ENCODE results near the gene SLC7A11.

GRCh38 chr4:138249132-138249531 is 7.0 kb upstream of the SLC7A11 start:
- TF ChIP-seq, protein P1, sequence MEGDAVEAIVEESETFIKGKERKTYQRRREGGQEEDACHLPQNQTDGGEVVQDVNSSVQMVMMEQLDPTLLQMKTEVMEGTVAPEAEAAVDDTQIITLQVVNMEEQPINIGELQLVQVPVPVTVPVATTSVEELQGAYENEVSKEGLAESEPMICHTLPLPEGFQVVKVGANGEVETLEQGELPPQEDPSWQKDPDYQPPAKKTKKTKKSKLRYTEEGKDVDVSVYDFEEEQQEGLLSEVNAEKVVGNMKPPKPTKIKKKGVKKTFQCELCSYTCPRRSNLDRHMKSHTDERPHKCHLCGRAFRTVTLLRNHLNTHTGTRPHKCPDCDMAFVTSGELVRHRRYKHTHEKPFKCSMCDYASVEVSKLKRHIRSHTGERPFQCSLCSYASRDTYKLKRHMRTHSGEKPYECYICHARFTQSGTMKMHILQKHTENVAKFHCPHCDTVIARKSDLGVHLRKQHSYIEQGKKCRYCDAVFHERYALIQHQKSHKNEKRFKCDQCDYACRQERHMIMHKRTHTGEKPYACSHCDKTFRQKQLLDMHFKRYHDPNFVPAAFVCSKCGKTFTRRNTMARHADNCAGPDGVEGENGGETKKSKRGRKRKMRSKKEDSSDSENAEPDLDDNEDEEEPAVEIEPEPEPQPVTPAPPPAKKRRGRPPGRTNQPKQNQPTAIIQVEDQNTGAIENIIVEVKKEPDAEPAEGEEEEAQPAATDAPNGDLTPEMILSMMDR (IDR thresholded peaks at IDR 0.05), result no peak
- no peak for TF ChIP-seq POLR2A (IDR thresholded peaks at IDR 0.05)

All from body of pancreas (tissue), 4 donors.